GM12891 (cell line): ENCODE data around the gene ATMIN.

Experiments
- PAX5 ChIP-seq: IDR thresholded peaks from 2 replicates; pipeline ENCODE4 v1.6.1; 2011; ENCODE audit warnings: low read length, moderate library complexity, mild to moderate bottlenecking; ENCODE audit not compliant: insufficient read depth, severe bottlenecking
- POLR2A ChIP-seq: IDR thresholded peaks from 2 replicates; pipeline ENCODE4 v1.6.1; 2011; ENCODE audit warnings: low read depth, low read length, control low read depth
- POLR2AphosphoS5 ChIP-seq: IDR thresholded peaks from 2 replicates; pipeline ENCODE4 v1.6.1; 2011; ENCODE audit warnings: low read depth, low read length, control low read depth
- SPI1 ChIP-seq: IDR thresholded peaks from 2 replicates; pipeline ENCODE4 v1.6.1; 2011; ENCODE audit warnings: low read depth, low read length, control low read depth
- TAF1 ChIP-seq: IDR thresholded peaks from 2 replicates; pipeline ENCODE4 v1.6.1; 2011; ENCODE audit warnings: low read depth, low read length, control low read depth

- TF ChIP-seq POLR2AphosphoS5 (no peak), POLR2A (no peak), SPI1 (no peak), TAF1 (no peak), PAX5 (no peak)
Observed at GRCh38 chr16:81003610-81004460, 31.8 kb upstream of the ATMIN start.
